Loucy (cell line): Measurements from ENCODE around the gene BCL2A1.

Source experiments
- CTCF ChIP-seq: fragments of 200-600 bp; sonication (generic); conservative IDR thresholded peaks from 2 replicates; pipeline ENCODE4 v1.5.1; 2014; ENCODE audit warnings: mild to moderate bottlenecking, antibody characterized with exemption, low read length
- EZH2phosphoT487 ChIP-seq: fragments of 200-600 bp; IDR thresholded peaks from 2 replicates; pipeline ENCODE4 v1.6.1; 2018; ENCODE audit warnings: antibody characterized with exemption, mild to moderate bottlenecking, moderate library complexity, borderline replicate concordance

- no peak for TF ChIP-seq CTCF
- no peak for TF ChIP-seq EZH2phosphoT487
These were observed 20.0 kb upstream of the BCL2A1 start for GRCh38 chr15:79990997-79991334.
